Trophoblast cell (in vitro differentiated cells and primary cell): Measurements from ENCODE around the gene GPR152.

Experiments
- DNase-seq, 2 donors: peaks; one replicate each; pipeline ENCODE4 v3.0.0-alpha.2; 2016
- H2AFZ ChIP-seq: 2 replicates; pipeline ENCODE4 v1.6.1; 2013; ENCODE audit warnings: low read length, moderate library complexity, mild to moderate bottlenecking; ENCODE audit not compliant: insufficient read depth, poor library complexity
- H2AK5ac ChIP-seq: 2 replicates; pipeline ENCODE4 v1.6.1; 2013; ENCODE audit warnings: mild to moderate bottlenecking, low read length
- H2BK120ac ChIP-seq: 2 replicates; pipeline ENCODE4 v1.6.1; 2013; ENCODE audit warnings: low read length, mild to moderate bottlenecking, moderate library complexity; ENCODE audit not compliant: insufficient read depth, poor library complexity
- H2BK12ac ChIP-seq: 2 replicates; pipeline ENCODE4 v1.6.1; 2013; ENCODE audit warnings: mild to moderate bottlenecking, low read length, moderate library complexity
- H2BK5ac ChIP-seq: 2 replicates; pipeline ENCODE4 v1.6.1; 2013; ENCODE audit warnings: low read length, low read depth, moderate library complexity, mild to moderate bottlenecking; ENCODE audit not compliant: poor library complexity
- H3K14ac ChIP-seq: 2 replicates; pipeline ENCODE4 v1.6.1; 2013; ENCODE audit warnings: mild to moderate bottlenecking, low read length
- H3K18ac ChIP-seq: 2 replicates; pipeline ENCODE4 v1.6.1; 2013; ENCODE audit warnings: mild to moderate bottlenecking, low read length
- H3K23ac ChIP-seq: 2 replicates; pipeline ENCODE4 v1.6.1; 2013; ENCODE audit warnings: low read length
- H3K27ac ChIP-seq: 2 replicates; pipeline ENCODE4 v1.5.1; 2013; ENCODE audit warnings: low read depth, mild to moderate bottlenecking, inconsistent platforms, low read length, moderate library complexity
- H3K27me3 ChIP-seq: 2 replicates; pipeline ENCODE4 v1.6.1; 2013; ENCODE audit warnings: inconsistent platforms, mild to moderate bottlenecking, low read length, moderate library complexity; ENCODE audit not compliant: insufficient read depth
- H3K36me3 ChIP-seq, 2 experiments: 1 replicate in 1 of 2; 2 replicates in 1 of 2; pipeline ENCODE4 v1.6.1; 2013; ENCODE audit warnings: low read length in 2 of 2, mild to moderate bottlenecking in 2 of 2, moderate library complexity in 1 of 2; ENCODE audit not compliant: insufficient read depth in 2 of 2, control insufficient read depth in 1 of 2
- H3K4ac ChIP-seq: 2 replicates; pipeline ENCODE4 v1.6.1; 2013; ENCODE audit warnings: low read depth, mild to moderate bottlenecking, low read length, moderate library complexity
- H3K4me1 ChIP-seq, 2 experiments: 1 replicate in 1 of 2; 2 replicates in 1 of 2; pipeline ENCODE4 v1.6.1; 2013; ENCODE audit warnings: low read length in 2 of 2, mild to moderate bottlenecking in 2 of 2, moderate library complexity in 1 of 2; ENCODE audit not compliant: insufficient read depth in 2 of 2, control insufficient read depth in 1 of 2
- H3K4me2 ChIP-seq: 2 replicates; pipeline ENCODE4 v1.6.1; 2013; ENCODE audit warnings: inconsistent platforms, mild to moderate bottlenecking, low read length, moderate library complexity
- H3K4me3 ChIP-seq: 2 replicates; pipeline ENCODE4 v1.5.1; 2013; ENCODE audit warnings: mild to moderate bottlenecking, low read depth, low read length, inconsistent platforms
- H3K79me1 ChIP-seq: one replicate; pipeline ENCODE4 v1.6.1; 2013; ENCODE audit warnings: low read length
- H3K79me2 ChIP-seq: 2 replicates; pipeline ENCODE4 v1.6.1; 2013; ENCODE audit warnings: low read length, mild to moderate bottlenecking; ENCODE audit not compliant: control insufficient read depth, insufficient read depth, poor library complexity
- H3K9ac ChIP-seq: 2 replicates; pipeline ENCODE4 v1.6.1; 2013; ENCODE audit warnings: mild to moderate bottlenecking, low read length
- H3K9me3 ChIP-seq: 2 replicates; pipeline ENCODE4 v1.6.1; 2013; ENCODE audit warnings: low read depth, mild to moderate bottlenecking, control low read depth, inconsistent platforms, low read length; ENCODE audit not compliant: insufficient read depth
- H4K12ac ChIP-seq: 2 replicates; pipeline ENCODE4 v1.6.1; 2013; ENCODE audit warnings: low read depth, mild to moderate bottlenecking, low read length, moderate library complexity
- H4K8ac ChIP-seq: 2 replicates; pipeline ENCODE4 v1.6.1; 2013; ENCODE audit warnings: low read depth, mild to moderate bottlenecking, low read length, moderate library complexity
- H4K91ac ChIP-seq: one replicate; pipeline ENCODE4 v1.6.1; 2013; ENCODE audit warnings: low read depth, mild to moderate bottlenecking, low read length, moderate library complexity
- whole genome bisulfite sequencing: extraction: QIAGEN DNeasy Blood & Tissue Kit; methylation state at CpG from one replicate; pipeline ENCODE4 v1.1.7; 2013; ENCODE audit warnings: missing lambda C conversion rate; ENCODE audit not compliant: insufficient read length, insufficient coverage; ENCODE audit errors: extremely low coverage; 5-methylcytosine and 5-hydroxymethylcytosine counted together

Gene GPR152

DNA sequence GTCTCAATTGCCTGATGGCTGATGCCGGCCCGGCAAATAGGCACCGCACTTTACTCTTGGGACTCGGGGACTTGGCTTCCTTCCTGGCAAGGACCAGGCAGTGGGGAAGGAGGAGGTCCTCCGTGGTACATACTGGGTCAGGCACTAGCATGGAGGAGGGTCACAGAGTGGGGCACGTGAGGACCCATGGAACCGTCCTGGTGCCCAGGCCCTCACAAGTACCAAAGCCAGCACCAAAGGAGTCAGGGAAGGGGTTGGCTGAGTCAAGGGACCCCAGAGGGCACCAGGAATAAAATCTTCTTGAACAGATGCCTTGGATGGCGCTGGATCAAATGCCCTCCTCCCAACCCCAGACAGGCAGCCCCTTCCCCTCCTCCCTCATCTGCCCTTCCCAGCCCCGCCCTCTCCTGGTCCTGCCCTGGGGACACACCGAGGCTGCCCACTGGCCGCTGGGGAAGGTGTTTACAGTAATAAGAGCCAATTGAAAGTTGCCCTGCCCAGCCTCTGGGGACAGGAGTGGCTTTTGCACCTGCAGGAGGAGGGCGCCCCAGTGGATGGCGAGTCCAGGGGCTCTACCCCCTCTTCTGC, 42.7 kb downstream of the GPR152 start:
- Histone ChIP-seq H3K9ac (no peak overlapping the region), H3K4ac (no peak overlapping the region), H2AFZ (no peak overlapping the region), H3K23ac (no peak overlapping the region), H3K36me3 (no peaks in the 10 kb centered on the region), H2AK5ac (no peak overlapping the region), H3K9me3 (no peaks in the 10 kb centered on the region), H4K12ac (no peak overlapping the region), H3K4me3 (no peak overlapping the region), H4K91ac (no peak overlapping the region), H3K27me3 (peaks cover under 1% of the 10 kb centered on the region), H3K79me2 (no peaks in the 10 kb centered on the region), H2BK5ac (no peak overlapping the region), H3K79me1 (no peaks in the 10 kb centered on the region), H2BK120ac (no peak overlapping the region), H3K4me2 (no peak overlapping the region), H3K18ac (no peak overlapping the region), H3K27ac (no peak overlapping the region), H3K14ac (no peak overlapping the region), H3K4me1 (no peaks in the 10 kb centered on the region), H4K8ac (no peak overlapping the region), H2BK12ac (no peak overlapping the region)
- WGBS, result no CpG with 5 or more reads among the region's 13 CpGs
- no peak for DNase-seq

DNA sequence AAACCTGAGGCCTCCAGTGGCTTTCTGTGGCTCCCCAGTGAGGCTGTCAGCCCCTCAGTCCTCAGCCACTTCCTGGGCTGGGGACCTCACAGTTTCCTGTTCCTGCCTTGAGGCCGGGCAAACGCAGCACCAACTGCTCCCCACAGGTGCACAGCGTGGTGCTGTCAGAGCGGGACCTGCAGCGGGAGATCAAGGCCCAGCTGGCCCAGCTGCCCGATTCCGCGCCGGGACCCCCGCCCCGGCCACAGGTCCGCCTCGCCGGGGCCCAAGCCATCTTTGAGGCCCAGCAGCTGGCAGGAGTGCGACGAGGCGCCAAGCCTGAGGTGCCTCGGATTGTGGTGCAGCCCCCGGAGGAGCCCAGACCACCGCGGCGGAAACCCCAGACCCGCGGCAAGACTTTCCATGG, 43.3 kb downstream of the GPR152 start:
- Histone ChIP-seq H3K18ac (no peak overlapping the region), H3K9me3 (no peaks in the 10 kb centered on the region), H4K91ac (no peak overlapping the region), H3K36me3 (no peaks in the 10 kb centered on the region), H2BK120ac (no peak overlapping the region), H3K9ac (no peak overlapping the region), H4K8ac (no peak overlapping the region), H3K4me2 (no peak overlapping the region), H3K27me3 (no peaks in the 10 kb centered on the region), H2AFZ (no peak overlapping the region), H3K23ac (no peak overlapping the region), H3K14ac (no peak overlapping the region), H3K4me1 (peaks cover 0 to 2% of the 10 kb centered on the region in 2 experiments), H2AK5ac (no peak overlapping the region), H2BK12ac (no peak overlapping the region), H3K4ac (no peak overlapping the region), H2BK5ac (no peak overlapping the region), H3K27ac (no peak overlapping the region), H4K12ac (no peak overlapping the region), H3K4me3 (no peak overlapping the region), H3K79me2 (no peaks in the 10 kb centered on the region), H3K79me1 (no peaks in the 10 kb centered on the region)
- no CpG with 5 or more reads among the region's 24 CpGs for WGBS
- DNase-seq, result no peak

- no peak overlapping the region for H3K4ac ChIP-seq
- no peak overlapping the region for H3K18ac ChIP-seq
- H3K14ac ChIP-seq, result no peak overlapping the region
- DNase-seq, result no peak
- no peaks in the 10 kb centered on the region for H3K9me3 ChIP-seq
- H3K27me3 ChIP-seq, result no peaks in the 10 kb centered on the region
- H2BK12ac ChIP-seq, result no peak overlapping the region
- H3K4me3 ChIP-seq, result no peak overlapping the region
- H3K79me1 ChIP-seq, result no peaks in the 10 kb centered on the region
- no peak overlapping the region for H4K8ac ChIP-seq
- H2BK5ac ChIP-seq, result no peak overlapping the region
- no peak overlapping the region for H3K4me2 ChIP-seq
- no peak overlapping the region for H3K27ac ChIP-seq
- no peak overlapping the region for H2AK5ac ChIP-seq
- H3K9ac ChIP-seq, result no peak overlapping the region
- H3K36me3 ChIP-seq, result no peaks in the 10 kb centered on the region
- WGBS, result no CpG with 5 or more reads among the region's 18 CpGs
- H4K91ac ChIP-seq, result no peak overlapping the region
- H3K4me1 ChIP-seq, result peaks cover 0 to 3% of the 10 kb centered on the region in 2 experiments
- H3K79me2 ChIP-seq, result no peaks in the 10 kb centered on the region
- H4K12ac ChIP-seq, result no peak overlapping the region
- no peak overlapping the region for H2BK120ac ChIP-seq
- no peak overlapping the region for H3K23ac ChIP-seq
- H2AFZ ChIP-seq, result no peak overlapping the region
Observed at GRCh38 chr11:67408437-67409200, 43.9 kb downstream of the GPR152 start.

- no peaks in the 10 kb centered on the region for H3K9me3 ChIP-seq
- H2BK120ac ChIP-seq, result no peak overlapping the region
- H4K12ac ChIP-seq, result no peak overlapping the region
- H3K79me1 ChIP-seq, result no peaks in the 10 kb centered on the region
- H3K4me3 ChIP-seq, result no peak overlapping the region
- no peak overlapping the region for H3K27ac ChIP-seq
- no peaks in the 10 kb centered on the region for H3K27me3 ChIP-seq
- WGBS, result no CpG with 5 or more reads among the region's 12 CpGs
- no peak overlapping the region for H2BK12ac ChIP-seq
- H3K9ac ChIP-seq, result no peak overlapping the region
- no peak overlapping the region for H3K4ac ChIP-seq
- H3K14ac ChIP-seq, result no peak overlapping the region
- H3K23ac ChIP-seq, result no peak overlapping the region
- H2AK5ac ChIP-seq, result no peak overlapping the region
- H3K18ac ChIP-seq, result no peak overlapping the region
- H3K4me1 ChIP-seq, result peaks cover 0 to 3% of the 10 kb centered on the region in 2 experiments
- H2BK5ac ChIP-seq, result no peak overlapping the region
- H3K79me2 ChIP-seq, result no peaks in the 10 kb centered on the region
- no peak for DNase-seq
- no peaks in the 10 kb centered on the region for H3K36me3 ChIP-seq
- H4K91ac ChIP-seq, result no peak overlapping the region
- no peak overlapping the region for H2AFZ ChIP-seq
- H3K4me2 ChIP-seq, result no peak overlapping the region
- H4K8ac ChIP-seq, result no peak overlapping the region
Observed at GRCh38 chr11:67407688-67408163, 44.8 kb downstream of the GPR152 start.
